GM12892 (cell line): ENCODE results near the gene MAGEB16. TPM values are rescaled to one million over a fixed set of nuclear protein-coding genes. Genes with fewer than 3 reads are reported as not detected.

Source experiments
- DNase-seq: peaks from one replicate; pipeline ENCODE4 v3.0.0; 2011; ENCODE audit not compliant: insufficient read length
- FAIRE-seq: peaks from 2 replicates; lab custom pipeline; 2011; peaks lifted over from hg19 to GRCh38; lab: Jason Lieb, UNC
- POLR2A ChIP-seq: IDR thresholded peaks from 2 replicates; pipeline ENCODE4 v1.6.1; 2011; ENCODE audit warnings: low read depth, low read length, control low read depth
- POLR2AphosphoS5 ChIP-seq: IDR thresholded peaks from 2 replicates; pipeline ENCODE4 v1.6.1; 2011; ENCODE audit warnings: low read depth, low read length, control low read depth
- TAF1 ChIP-seq: IDR thresholded peaks from 2 replicates; pipeline ENCODE4 v1.6.1; 2011; ENCODE audit warnings: low read depth, mild to moderate bottlenecking, control low read depth, low read length, borderline replicate concordance
- polyA plus RNA-seq: library from polyadenylated mRNA; unstranded; fragments of >200 nt; gene quantifications from one replicate; pipeline ENCODE4 v1.2.1, GENCODE V29; 2012; ENCODE audit warnings: missing spikeins, inconsistent platforms; ENCODE audit not compliant: missing spikeins

The MAGEB16 gene
- polyA plus RNA-seq, result not detected

DNA sequence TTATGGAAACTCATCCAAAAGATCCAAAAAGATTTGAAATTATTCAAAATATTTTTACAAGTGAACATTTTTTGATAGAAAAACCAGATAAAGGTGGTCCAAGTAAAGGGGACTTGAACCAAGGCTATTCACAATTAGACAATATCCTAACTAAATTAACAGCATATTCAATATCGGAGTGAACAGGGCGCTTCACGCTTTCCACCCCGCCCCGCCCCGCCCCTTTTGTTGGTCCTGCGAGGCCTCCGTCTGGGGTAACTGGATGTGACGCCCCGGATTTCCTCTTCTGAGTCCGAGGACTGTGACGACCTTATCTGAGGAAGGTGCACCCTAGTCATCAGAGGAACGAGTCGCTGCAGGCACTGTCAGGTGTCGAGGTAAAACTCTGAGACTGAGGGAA lies at the start of gene MAGEB16:
Gene MAGEB16, plus strand, starts transcription at position 301 of the 400 bp plus-strand sequence. CDS start 3,855 bp downstream, outside the sequence.
- TF ChIP-seq POLR2AphosphoS5 (no peak), POLR2A (no peak), TAF1 (no peak)
- FAIRE-seq (no peak), DNase-seq (no peak)

DNA sequence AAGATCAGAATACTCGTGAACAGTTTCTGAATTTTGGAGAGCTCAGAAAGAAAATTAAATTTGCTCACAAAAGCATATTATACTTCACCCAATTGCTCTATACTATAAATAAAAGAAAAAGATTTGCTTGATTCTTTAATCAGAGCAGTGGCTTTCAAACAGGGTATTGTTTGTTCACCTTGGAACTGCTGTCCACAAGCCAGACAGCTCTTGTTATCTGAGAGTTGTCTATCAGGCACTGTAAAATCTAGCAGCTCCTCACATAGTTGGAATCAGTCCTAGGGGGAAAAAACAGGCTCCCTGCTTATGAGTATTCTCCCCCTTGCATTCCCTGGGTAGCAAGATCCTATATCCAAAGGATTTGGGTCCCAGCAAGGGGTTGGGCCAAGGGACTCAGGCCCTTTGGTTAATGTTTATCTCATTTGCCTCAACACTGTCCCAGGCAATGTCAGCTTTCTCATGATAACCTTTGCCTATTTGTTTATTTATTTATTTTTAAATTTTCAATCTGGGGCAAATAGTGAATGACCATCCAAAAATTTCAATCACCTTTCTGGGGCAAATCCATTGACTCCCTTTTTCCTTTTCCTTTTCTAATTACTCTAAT lies 24.1 kb upstream of the MAGEB16 start:
- DNase-seq (no peak), FAIRE-seq (no peak)
- no peak for TF ChIP-seq POLR2A
- TF ChIP-seq POLR2AphosphoS5, result no peak
- no peak for TF ChIP-seq TAF1

DNA sequence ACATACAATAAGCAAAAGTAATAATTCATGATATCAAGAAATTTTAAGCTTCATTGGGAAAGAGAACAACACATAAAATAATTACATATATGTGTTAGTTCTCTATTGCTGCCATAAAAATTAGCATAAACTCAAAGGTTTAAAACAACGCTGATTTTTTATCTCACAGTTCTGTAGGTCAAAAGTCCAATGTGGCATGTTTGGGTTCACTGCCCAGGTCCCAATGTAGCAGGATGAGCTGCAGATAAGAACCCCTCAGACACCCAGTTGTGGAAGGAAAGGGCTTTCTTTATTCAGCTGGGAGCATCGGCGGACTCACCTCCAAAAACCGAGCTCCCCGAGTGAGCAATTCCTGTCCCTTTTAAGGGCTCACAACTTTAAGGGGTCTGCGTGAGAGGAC lies 13.1 kb upstream of the MAGEB16 start:
- FAIRE-seq (no peak), DNase-seq (no peak)
- no peak for TF ChIP-seq POLR2AphosphoS5
- no peak for TF ChIP-seq POLR2A
- no peak for TF ChIP-seq TAF1

DNA sequence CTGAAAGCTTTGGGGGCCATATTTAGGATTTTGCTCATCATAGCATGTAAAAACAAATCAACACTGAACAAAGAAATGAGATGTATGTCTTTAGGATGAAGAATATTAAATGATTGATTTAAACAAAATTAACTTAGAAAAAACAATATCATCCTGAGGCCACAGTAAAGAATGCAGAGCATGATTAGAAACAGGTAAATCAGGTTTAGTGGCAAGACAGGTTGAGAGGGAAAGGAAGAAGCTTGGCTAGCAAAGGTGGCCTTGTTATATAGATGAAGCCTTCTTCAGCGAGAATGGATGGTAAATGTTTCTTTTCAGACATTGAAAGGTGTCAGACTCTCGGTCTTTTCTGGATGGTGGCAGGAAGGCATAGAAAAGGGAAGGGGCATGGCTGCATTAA lies 11.9 kb upstream of the MAGEB16 start:
- TF ChIP-seq POLR2AphosphoS5 (no peak), POLR2A (no peak), TAF1 (no peak)
- FAIRE-seq (peak; percentile 14), DNase-seq (no peak)

DNA sequence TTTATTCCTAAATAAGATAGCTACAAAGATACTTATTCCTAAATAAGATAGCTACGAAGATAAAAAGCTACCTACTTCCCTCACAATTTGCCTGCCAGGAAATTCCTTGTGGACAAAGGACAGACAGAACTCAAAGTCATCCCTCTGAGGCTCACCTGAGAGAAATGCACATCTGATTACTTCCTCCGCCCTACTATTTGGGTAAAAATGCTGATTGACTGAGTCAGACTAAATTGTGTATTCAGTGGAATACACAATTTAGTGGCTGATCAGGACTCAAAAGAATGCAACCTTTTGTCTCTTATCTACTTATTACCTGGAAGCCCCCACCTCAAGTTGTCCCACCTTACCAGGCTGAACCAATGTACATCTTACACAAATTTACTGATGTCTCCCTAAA lies 10.3 kb upstream of the MAGEB16 start:
- no peak for DNase-seq
- no peak for TF ChIP-seq TAF1
- no peak for TF ChIP-seq POLR2AphosphoS5
- TF ChIP-seq POLR2A, result no peak
- FAIRE-seq, result no peak

DNA sequence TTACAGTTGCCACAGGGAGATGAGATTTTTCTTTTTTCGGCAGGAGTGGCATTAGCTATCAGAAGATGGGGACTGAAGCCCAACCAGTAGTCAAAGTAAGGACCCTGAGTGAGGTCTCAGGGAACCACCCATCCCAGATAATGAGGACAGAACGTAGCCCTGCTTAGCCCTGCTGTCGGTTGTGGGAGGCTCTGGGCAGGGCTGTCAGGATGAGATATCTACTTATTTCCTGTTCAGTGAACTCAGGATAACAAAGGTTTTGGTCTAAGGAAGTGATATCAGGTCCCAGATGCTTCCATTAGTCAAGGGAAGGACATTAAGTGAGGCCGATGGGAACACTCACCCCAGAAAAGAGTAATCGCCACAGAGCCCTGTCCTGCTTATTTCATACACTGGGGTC lies 2.3 kb downstream of the MAGEB16 start:
- FAIRE-seq, result no peak

DNA sequence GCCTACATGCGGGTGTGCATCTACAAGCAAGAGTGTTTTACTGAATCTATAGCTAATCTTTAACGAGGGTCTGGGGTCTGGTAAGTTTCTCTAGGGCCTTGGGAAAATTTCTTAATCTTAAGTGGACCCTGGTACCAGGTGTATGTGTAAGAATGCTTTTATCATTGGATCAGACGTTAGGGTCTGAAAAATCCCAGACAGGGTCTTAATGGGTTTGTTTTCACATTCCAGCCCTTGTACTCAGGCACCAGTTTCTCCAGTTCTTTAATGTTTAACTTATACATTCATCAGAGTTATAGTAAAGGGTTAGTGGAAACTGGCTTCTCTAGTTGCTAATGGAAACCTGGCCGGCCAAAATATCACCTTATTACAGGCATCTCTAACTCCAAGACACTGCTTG lies 11.6 kb downstream of the MAGEB16 start:
- FAIRE-seq (no peak), DNase-seq (no peak)
- TF ChIP-seq TAF1 (no peak), POLR2A (no peak), POLR2AphosphoS5 (no peak)

More for the DNA sequence above, 2.3 kb downstream of the MAGEB16 start:
- no peak for DNase-seq
- TF ChIP-seq POLR2A (no peak), TAF1 (no peak), POLR2AphosphoS5 (no peak)

DNA sequence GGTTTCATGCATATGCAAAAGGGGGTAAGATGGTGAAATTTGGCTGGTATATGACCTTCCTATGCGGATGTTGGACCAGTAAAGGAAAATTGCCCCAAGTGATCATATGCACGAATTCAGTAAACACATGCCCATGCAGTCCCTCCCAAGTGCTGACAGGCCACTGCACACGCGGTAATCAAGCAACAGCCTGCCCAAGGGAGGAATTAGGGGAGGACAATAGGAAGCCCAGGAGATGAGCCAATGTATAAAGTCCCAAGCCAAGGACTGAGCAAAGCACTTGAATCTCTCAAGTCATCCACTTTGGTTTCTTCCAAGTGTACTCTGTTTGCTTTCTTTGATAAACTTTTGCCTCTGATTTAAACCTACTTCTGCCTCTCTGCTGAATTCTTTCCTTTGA lies 21.1 kb downstream of the MAGEB16 start:
- TF ChIP-seq POLR2AphosphoS5 (no peak), POLR2A (no peak), TAF1 (no peak)
- FAIRE-seq (no peak), DNase-seq (no peak)

DNA sequence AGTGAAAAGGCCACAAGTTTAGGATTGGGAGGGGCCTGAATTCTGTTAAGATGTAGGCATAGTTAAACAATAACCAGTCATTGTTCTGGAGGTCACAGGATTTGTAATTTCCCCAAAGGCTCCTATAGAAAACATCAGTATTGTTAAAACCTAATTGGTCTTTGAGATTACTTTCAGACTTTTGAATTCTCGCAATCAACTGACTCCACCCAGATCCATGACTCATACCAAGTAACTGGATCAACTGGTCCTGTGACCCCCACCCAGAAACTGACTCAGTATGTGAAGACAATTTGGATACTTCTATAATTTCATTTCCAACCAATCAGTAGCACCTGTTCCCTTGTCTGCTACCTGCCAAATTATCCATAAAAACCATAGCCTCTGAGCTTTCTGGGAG lies 28.4 kb downstream of the MAGEB16 start:
- TF ChIP-seq POLR2AphosphoS5 (no peak), TAF1 (no peak), POLR2A (no peak)
- FAIRE-seq (no peak), DNase-seq (no peak)

DNA sequence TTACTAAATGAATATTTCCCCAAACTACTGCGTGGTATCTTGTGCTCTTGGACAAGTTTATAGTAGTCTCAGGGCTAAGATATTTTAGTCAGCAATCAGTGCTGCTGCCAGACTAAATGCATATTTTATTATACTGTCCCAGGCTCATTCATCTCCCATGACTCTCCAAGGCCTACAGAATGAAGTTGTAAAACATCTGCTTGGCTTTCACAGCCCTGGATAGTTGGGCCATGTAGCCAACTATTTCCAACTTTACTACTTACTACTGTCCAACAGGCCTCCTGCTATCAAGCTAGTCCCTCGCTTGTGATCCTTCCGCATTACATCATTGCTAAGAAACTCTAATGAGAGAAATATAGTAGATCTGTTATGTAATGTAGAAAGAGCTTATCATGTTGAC lies 31.4 kb downstream of the MAGEB16 start:
- no peak for TF ChIP-seq TAF1
- TF ChIP-seq POLR2AphosphoS5, result no peak
- TF ChIP-seq POLR2A, result no peak
- DNase-seq (no peak), FAIRE-seq (no peak)

DNA sequence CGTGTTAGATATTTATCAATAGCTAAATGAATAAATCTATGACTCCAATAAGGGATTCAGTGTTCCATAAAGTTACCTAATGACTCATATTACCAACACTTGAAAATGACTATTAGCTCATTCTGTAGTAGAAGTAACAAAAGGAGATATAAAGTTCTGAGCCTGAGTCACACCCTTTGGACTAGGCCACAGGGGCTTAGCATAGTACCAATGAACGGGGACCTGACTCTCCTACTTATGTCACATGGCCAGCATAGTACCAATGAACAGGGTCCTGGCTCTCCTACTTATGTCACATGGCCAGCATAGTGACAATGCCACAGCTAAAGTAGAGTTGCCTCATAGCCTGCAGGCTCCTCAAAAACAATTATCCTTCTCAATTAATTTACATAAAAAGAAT lies 43.7 kb downstream of the MAGEB16 start:
- FAIRE-seq, result no peak
- TF ChIP-seq POLR2A (no peak), TAF1 (no peak), POLR2AphosphoS5 (no peak)
- no peak for DNase-seq

DNA sequence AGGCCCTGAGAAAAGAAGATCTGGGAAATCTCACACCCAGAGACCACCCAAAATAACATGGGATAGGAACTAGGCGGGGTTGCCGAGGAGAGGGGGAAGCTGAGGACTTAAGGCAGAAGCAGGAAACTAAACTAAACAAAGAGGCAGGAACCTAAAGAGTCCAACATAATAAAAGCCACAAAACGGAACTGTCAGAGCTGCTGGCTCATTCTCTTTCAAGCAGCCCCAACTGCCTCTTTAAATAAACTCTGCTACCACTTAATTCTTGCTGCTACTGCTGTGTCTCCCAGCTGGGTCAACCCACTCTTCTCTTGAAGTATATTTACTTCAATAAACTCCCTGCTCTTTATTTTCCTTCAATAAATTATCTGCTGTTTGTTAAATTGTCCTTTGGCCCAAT lies 44.5 kb downstream of the MAGEB16 start:
- TF ChIP-seq POLR2A (no peak), TAF1 (no peak), POLR2AphosphoS5 (no peak)
- DNase-seq (no peak), FAIRE-seq (no peak)

DNA sequence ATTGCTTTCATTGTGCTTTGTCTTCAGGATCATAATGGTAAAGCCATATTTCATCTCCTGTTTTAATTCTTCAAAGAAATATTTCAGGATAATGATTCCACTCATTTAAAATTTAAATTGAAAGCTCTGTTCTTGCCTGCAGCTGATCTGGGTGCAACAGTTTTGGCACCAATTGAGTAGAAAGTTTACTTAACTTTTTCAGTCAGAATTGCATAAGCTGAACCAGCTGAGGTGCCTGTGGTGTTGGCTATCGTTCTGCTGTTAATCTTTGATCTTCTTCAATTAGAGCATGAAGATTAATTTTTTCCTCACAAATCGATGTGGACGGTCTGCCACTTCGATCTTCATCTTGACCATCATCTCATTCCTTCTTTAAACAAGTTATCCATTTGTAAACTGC lies 49.6 kb downstream of the MAGEB16 start:
- FAIRE-seq (no peak), DNase-seq (no peak)
- TF ChIP-seq POLR2AphosphoS5 (no peak), POLR2A (no peak), TAF1 (no peak)
